ENCODE data around the gene HS6ST2.

HS6ST2 gene

DNA sequence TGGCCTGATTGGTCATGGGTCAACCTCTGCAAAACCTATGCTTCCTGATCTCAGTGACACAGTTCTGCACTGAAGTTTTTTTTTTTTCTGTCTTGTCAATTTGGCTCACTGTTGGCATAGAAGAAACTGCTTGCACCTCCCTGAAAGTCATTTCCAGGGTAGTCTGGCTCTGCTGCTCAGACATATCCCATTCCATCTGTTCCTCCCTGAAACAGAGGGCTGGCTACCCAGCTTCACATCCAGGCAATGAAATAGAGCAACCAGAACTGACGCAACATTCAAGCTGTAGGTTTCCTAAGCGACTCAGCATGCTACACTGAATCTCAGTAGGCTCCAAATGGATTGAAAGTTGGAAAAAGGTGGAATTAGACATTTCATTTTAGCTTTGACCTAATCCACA is 292.8 kb downstream of the HS6ST2 start:
- no peak for DNase-seq

GRCh38 chrX:132664273-132664672 is 294.2 kb downstream of the HS6ST2 start:
- no peak for DNase-seq

DNA sequence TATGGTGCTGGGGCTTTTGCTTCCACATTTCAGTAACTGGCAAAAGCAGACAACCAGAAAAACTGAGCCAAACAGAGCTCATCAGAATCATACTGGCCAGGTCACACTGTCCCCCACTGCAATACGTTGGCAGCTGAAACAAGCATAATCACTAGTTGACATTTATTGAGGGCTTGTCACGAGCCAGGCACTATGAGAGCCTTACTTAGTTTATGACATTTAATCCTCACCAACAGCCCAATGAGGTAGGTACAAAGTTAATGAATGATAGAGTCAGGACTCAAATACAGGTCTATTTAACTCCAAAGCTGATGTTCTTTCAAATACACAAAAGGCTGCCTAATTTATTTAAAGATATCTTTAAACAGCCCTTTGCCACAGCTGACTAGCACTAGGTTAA is 295.6 kb downstream of the HS6ST2 start:
- DNase-seq, result no peak

GRCh38 chrX:132657876-132658275 is 300.6 kb downstream of the HS6ST2 start:
- DNase-seq, result no peak

DNA sequence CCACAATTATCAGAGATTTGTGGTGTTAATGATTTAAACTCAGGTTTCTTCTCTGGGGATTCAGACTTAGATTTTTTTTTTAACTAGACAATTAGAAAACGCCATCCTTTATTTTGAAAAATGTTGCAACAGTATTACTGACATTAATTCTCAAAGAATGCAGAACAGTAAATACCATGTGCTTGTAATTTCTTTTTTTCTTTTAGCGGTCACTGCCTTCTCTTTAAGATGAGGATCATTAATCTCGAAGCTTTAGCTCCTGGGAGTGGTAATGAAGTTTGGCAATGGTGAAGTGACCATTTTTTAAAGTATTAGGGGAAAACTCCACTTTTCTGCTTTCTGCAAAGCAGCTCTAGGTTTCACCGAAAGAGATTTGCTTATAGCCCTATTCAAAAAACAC is 305.6 kb downstream of the HS6ST2 start:
- no peak for DNase-seq

GRCh38 chrX:132651421-132652086 is 306.9 kb downstream of the HS6ST2 start:
- DNase-seq, result peak; percentile 5

DNA sequence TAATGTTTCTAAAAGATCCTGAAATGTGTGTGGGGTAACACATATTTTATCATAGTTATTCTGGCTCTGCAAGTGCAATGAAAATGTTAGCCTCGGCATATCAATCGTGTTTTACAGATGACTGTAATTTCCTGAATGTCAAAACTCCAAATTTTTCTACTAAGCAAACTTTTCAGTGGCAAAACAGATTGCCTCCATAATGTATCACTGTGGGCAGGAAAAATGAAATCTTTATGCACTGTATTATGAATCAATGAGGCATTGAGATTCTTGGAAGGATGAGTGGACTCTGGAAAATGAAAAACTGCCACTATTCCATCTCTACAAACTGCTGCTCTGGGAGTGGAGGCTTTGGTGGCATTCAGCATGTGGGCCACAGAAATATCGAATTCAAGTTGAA is 309.5 kb downstream of the HS6ST2 start:
- DNase-seq, result no peak

GRCh38 chrX:132639446-132639845 is 319.0 kb downstream of the HS6ST2 start:
- DNase-seq, result no peak

DNA sequence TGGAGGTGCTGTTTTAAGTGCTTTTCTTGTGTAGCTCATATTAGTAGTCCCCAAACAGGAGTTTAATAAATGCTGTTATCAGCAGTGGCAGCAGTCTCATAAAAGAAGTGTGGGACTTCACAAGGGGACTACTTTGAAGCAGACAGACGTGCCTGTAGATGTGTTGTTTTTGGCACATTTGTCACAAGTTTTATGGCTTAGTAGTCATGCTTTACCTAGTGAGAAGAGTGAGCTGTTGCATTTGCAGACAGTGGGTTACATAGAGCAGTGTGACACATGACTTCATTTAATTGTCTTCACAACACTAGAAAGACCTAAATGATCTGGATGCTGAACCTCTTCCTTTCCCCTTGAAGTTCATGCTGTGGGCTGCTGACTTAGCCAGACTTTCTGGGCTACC is 320.1 kb downstream of the HS6ST2 start:
- no peak for DNase-seq

DNA sequence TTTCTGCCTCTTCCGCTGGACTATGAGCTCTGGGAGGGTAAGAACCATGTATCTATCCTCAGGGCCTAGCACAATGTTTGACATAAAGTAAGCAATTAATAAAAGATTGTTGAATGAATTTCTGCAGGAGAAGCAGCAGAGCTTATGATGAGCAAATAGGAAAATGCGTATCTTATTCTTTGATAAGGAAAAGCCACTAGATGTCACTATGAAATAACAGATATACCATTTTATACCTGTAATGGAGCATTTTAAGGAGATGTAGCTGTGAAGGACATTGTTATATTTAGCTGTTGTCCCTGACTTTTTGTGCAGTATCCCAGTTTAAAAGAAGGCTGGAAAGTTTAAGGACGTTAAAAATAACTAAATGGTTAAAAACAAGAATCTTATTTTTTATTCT is 322.3 kb downstream of the HS6ST2 start:
- DNase-seq, result no peak

DNA sequence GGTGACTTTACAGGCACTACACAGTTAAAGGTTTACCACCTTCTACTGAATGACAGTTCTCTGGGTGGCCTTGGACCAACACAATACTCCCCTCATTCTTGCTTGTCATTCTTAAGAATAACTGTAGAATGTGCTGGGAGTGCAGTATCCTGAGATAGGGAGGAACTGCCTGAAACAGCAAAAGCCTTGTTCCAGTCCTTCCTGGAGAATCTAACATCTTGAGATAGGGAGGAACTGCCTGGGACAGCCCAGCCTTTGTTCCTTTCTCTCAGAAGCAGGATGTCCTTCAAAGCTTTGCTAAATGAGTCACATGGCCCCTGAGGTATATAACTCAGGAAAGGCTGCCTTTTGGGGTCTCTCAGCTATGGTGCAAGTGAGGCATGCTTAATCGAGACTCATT is 323.9 kb downstream of the HS6ST2 start:
- no peak for DNase-seq

DNA sequence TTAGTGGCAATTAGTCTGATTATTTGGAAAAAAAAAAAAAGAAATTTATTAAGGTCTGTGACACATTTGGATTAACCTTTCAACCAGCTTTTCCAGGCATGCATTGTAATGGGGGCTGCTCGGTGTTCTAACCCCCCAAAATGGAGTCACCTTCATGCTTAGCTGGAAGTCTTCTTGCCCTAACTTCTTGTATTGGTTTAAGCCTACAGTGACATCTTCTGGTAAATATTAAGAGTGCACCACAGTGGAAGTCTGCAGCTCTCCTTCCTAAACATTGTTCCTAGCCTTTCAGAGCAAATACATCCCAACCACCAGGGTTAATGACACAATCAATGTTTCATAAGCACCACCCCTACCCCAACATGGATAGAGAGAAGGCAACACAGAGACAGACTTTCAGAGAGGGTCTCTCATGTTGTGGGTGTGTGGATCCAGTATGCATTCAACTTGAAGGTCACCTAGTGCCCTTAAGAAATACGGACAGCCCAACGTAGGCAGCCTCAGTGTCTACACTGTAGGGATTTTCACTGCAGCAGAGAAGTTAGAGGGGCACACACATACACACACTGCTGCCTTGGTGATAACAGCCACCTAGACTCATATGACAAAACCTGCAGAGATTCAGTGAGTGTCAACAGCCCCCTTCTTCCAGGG is 326.7 kb downstream of the HS6ST2 start:
- DNase-seq, result peak; percentile 34

DNA sequence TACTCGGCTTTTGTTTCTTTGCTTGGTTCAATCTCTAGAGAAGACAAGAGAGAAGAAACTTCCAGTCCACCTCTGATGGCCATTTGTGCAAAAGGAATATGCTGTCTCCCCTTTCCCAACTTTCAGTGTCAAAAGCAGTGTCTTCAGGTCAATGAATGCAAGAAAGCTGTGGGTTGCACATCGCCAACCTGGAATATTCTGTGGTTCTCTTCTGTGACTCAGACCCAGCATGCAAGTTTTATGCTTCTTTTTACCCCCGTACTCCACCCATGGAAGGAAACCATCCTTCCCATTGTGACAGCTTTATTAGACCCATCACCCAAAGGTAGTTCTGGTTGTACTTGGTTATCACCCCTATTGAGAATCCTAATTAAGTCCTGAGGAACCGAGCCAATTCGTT is 334.0 kb downstream of the HS6ST2 start:
- DNase-seq, result no peak

GRCh38 chrX:132623942-132624341 is 334.5 kb downstream of the HS6ST2 start:
- no peak for DNase-seq

DNA sequence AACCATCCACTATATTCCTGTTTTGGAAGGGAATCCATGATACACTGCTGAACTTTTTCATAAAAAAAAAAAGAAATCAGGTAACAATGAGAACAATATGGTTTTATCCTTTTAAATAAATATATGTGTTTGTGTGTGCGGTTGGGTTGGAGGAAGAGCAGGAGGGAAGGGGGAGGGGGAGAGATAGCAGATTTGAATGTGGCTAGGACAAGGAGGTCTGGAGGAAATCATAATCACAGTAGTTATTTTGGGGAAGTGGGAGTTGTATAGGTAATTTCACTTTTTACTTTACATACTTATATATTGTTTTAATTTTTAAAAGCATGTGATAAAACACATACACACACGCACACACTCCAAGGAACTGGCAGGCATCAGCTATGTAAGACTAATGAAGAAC is 335.1 kb downstream of the HS6ST2 start:
- DNase-seq, result no peak

GRCh38 chrX:132622130-132622529 is 336.3 kb downstream of the HS6ST2 start:
- peak; percentile 74 for DNase-seq

GRCh38 chrX:132618810-132619209 is 339.6 kb downstream of the HS6ST2 start:
- DNase-seq, result no peak

DNA sequence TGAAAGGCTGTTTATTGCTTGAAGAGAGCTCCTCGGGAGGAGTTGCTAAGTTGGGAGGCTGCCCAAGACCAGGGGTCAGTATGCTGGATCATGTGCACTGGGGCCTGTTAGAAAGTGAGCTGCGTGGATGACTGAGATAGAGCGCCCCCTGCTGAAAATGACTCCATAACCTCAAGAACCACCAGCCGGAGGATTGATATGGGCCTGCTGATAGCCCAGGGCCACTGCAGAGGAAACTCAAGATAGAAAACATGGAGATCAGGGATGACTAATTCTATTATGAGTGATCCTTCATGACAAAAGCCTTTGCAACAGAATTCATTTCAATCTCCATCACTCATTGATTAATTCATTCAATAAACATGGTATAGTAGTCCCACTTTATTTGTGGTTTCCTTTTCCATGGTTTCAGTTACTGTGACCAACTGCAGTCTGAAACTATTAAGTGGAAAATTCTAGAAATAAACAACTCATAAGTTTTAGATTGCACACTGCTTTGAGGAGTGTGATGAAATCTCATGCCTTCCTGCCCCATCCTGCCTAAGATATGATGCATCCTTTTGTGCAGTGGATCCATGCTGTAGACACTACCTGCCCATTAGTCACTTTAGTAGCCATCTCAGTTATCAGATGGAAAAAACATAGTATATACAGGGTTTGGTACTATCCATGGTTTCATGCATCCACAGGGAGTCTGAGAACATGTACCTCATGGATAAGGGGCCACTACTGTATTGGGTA is 342.9 kb downstream of the HS6ST2 start:
- peak; percentile 61 for DNase-seq

GRCh38 chrX:132614297-132614696 is 344.1 kb downstream of the HS6ST2 start:
- DNase-seq, result no peak

DNA sequence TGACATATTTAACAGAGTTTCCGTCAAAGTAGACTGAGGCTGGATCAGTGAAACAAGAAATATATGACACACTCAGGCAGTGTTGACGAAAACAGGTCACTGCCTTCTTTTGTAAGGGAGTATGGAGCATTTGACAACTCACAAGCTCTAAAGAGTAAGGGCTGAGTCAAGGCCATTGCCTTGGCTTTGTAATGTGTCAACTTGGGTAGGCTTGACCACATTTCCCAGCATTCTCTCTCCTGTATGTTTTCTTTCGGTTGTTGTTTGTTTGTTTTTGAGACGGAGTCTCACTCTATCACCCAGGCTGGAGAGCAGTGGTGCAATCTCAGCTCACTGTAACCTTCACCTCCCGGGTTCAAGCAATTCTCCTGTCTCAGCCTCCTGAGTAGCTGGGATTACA is 344.6 kb downstream of the HS6ST2 start:
- no peak for DNase-seq

- peak; percentile 44 for DNase-seq
Observed at GRCh38 chrX:132612821-132613564, 345.4 kb downstream of the HS6ST2 start.

- no peak for DNase-seq
Observed at GRCh38 chrX:132610536-132610935, 347.9 kb downstream of the HS6ST2 start.

- no peak for DNase-seq
Observed at GRCh38 chrX:132609362-132609848, 349.0 kb downstream of the HS6ST2 start.
